Measurements from ENCODE around the gene NONO. TPM values are rescaled to one million over a fixed set of nuclear protein-coding genes. Genes with fewer than 3 reads are reported as not detected.
"Not testable (repeated sequence)": the region's sequence is repeated elsewhere in the genome, so short reads cannot be mapped to it uniquely, and the experiment has no call there.

The NONO gene
- total RNA-seq, 2 donors from 2014 or later, result 266 to 287 TPM

DNA sequence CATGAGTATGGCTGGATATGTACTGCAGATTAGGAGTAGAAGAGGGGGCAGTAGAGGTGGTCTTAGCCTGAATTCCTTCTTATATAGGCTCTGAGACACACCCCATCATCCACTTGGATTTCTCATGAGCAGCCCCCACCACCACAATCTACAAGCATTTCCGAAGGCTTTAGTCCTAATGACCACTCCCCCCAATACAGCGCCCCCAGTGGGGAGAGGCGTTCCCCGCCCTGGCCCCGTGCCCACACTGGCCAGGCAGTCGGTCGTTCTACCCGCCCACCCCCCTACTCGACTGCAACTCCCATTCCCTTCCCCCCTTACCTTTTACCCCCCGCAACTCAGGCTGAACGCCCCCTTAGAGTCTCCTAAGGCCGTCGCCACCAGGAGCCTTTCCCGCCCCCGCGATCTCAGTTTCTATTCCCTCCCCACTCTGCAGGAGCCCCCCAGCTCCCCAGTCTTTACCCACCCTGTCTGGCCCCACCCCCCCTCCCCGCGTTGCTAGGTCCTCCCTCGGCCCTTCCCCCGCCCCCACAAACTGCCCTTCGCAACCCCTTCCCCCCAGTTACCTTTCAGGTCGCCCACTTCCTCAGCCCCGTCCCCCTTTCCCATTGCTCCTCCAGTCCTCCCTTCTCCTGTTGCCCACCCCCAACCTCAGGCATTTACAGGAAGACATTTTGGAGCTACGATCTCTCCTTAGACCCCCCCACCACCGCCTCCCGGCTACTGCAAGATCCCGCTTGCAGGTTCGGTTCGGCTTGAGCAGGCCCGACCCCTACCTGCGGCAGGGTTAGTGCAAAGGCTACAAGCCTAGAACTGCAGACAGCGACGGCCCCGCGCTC, 30.0 kb upstream of the NONO start:
- H3K4me3 ChIP-seq, result peak overlapping the region; percentile 51 to 56
- H3K9me3 ChIP-seq, result no peaks in the 10 kb centered on the region
- H3K27ac ChIP-seq, result peak overlapping the region; percentile 78 to 85
- 3% methylated on average over 25 of the region's 35 CpGs for WGBS
- intact Hi-C loops (cut with DNase I), result loop anchor here (5.0 kb wide), 1 partner anchor 114 kb away; the partner anchor contains the start of gene TAF1
- H3K4me1 ChIP-seq (replicated peaks), result no peaks in the 10 kb centered on the region
- no peaks in the 10 kb centered on the region for H3K27me3 ChIP-seq (replicated peaks; ENCODE audit: insufficient read depth)
- peak; percentile 3 for DNase-seq (ENCODE audit: low spot score)
- TF ChIP-seq, protein P1, sequence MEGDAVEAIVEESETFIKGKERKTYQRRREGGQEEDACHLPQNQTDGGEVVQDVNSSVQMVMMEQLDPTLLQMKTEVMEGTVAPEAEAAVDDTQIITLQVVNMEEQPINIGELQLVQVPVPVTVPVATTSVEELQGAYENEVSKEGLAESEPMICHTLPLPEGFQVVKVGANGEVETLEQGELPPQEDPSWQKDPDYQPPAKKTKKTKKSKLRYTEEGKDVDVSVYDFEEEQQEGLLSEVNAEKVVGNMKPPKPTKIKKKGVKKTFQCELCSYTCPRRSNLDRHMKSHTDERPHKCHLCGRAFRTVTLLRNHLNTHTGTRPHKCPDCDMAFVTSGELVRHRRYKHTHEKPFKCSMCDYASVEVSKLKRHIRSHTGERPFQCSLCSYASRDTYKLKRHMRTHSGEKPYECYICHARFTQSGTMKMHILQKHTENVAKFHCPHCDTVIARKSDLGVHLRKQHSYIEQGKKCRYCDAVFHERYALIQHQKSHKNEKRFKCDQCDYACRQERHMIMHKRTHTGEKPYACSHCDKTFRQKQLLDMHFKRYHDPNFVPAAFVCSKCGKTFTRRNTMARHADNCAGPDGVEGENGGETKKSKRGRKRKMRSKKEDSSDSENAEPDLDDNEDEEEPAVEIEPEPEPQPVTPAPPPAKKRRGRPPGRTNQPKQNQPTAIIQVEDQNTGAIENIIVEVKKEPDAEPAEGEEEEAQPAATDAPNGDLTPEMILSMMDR (IDR thresholded peaks at IDR 0.05), result peak in 3 of 4 experiments; percentile 9 to 18 (median 17)
- no peak for TF ChIP-seq POLR2AphosphoS5 (IDR thresholded peaks at IDR 0.05)
- TF ChIP-seq POLR2A (IDR thresholded peaks at IDR 0.05), result no peak
- H3K36me3 ChIP-seq, result no peaks in the 10 kb centered on the region

GRCh38 chrX:71254092-71254963, 29.1 kb upstream of the NONO start, which contains the start of gene ZMYM3:
ZMYM3 (minus strand) TSS chrX:71254140; CDS start chrX:71253255, 885 bp downstream.
- peak within 1 kb of the TSS; percentile 51 to 56 for H3K4me3 ChIP-seq
- under 1% methylated on average over 30 of the region's 54 CpGs for WGBS
- DNase-seq (ENCODE audit: low spot score), result peak; percentile 71

DNA sequence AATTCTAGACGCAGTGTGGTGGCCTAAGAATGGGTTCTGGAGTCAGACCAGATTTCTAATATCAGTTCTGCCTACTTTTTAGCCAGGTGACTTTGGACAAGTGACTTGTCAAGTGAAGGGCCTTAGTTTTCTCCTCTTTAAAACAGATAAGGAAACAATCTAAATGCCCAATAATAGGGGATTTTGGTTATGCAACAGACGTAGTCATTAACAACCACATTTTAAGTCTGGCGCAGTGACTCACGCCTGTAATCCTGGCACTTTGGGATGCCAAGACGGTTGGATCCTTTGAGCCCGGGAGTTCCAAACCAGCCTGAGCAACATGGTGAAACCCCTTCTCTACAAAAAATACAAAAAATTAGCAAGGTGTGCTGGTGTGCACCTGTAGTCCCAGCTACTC, 27.4 kb upstream of the NONO start:
- Histone ChIP-seq H3K4me3 (no peak overlapping the region), H3K4me1 (replicated peaks) (no peaks in the 10 kb centered on the region), H3K27ac (no peak overlapping the region), H3K9me3 (no peaks in the 10 kb centered on the region), H3K27me3 (replicated peaks; ENCODE audit: insufficient read depth) (no peaks in the 10 kb centered on the region), H3K36me3 (no peaks in the 10 kb centered on the region)
- intact Hi-C loops (cut with DNase I), result no loop called here
- TF ChIP-seq, protein P1 (IDR thresholded peaks at IDR 0.05), result no peak
- TF ChIP-seq POLR2A (IDR thresholded peaks at IDR 0.05), result no peak
- TF ChIP-seq POLR2AphosphoS5 (IDR thresholded peaks at IDR 0.05), result no peak
- no peak for DNase-seq (ENCODE audit: low spot score)
- 82% methylated on average over 6 of the region's 6 CpGs for WGBS

More at GRCh38 chrX:71254092-71254963, 29.1 kb upstream of the NONO start, which contains the start of gene ZMYM3:
- Histone ChIP-seq H3K36me3 (no peaks in the 10 kb centered on the region), H3K27me3 (replicated peaks; ENCODE audit: insufficient read depth) (no peaks in the 10 kb centered on the region), H3K27ac (peak within 1 kb of the TSS; percentile 78 to 85), H3K9me3 (no peaks in the 10 kb centered on the region), H3K4me1 (replicated peaks) (no peaks in the 10 kb centered on the region)
- intact Hi-C loops (cut with DNase I), result loop anchor here (5.0 kb wide), 1 partner anchor 113 kb away; the partner anchor contains the start of gene TAF1
- TF ChIP-seq POLR2A (IDR thresholded peaks at IDR 0.05) (peak; percentile 39), POLR2AphosphoS5 (IDR thresholded peaks at IDR 0.05) (peak; percentile 67)
- TF ChIP-seq, protein P1 (IDR thresholded peaks at IDR 0.05), result peak in 2 of 4 experiments; percentile 1 to 7

- H3K27ac ChIP-seq, result no peak overlapping the region
- H3K4me1 ChIP-seq (replicated peaks), result no peaks in the 10 kb centered on the region
- DNase-seq (ENCODE audit: low spot score), result no peak
- H3K36me3 ChIP-seq, result no peaks in the 10 kb centered on the region
- H3K9me3 ChIP-seq, result no peaks in the 10 kb centered on the region
- intact Hi-C loops (cut with DNase I), result no loop called here
- 98% methylated on average over 4 of the region's 4 CpGs for WGBS
- TF ChIP-seq POLR2AphosphoS5 (IDR thresholded peaks at IDR 0.05), result no peak
- no peak for TF ChIP-seq POLR2A (IDR thresholded peaks at IDR 0.05)
- TF ChIP-seq, protein P1 (IDR thresholded peaks at IDR 0.05), result no peak
- H3K27me3 ChIP-seq (replicated peaks; ENCODE audit: insufficient read depth), result no peaks in the 10 kb centered on the region
- no peak overlapping the region for H3K4me3 ChIP-seq
These were observed 26.6 kb upstream of the NONO start for GRCh38 chrX:71256856-71257255.

GRCh38 chrX:71268624-71269023, 14.8 kb upstream of the NONO start:
- intact Hi-C loops (cut with DNase I), result not testable (repeated sequence)

More at GRCh38 chrX:71268624-71269023, 14.8 kb upstream of the NONO start:
- H3K4me3 ChIP-seq; H3K27me3 ChIP-seq (replicated peaks; ENCODE audit: insufficient read depth); H3K36me3 ChIP-seq; DNase-seq (ENCODE audit: low spot score); H3K27ac ChIP-seq; H3K9me3 ChIP-seq; H3K4me1 ChIP-seq (replicated peaks): not testable (repeated sequence)
